Endometrium (tissue), 2 donors: ENCODE data around the gene S100A10.

Experiments used
- FAIRE-seq: peaks from 2 replicates; lab custom pipeline; 2012; peaks lifted over from hg19 to GRCh38; lab: Jason Lieb, UNC
- donor health status: control.
- donor health status: control.

S100A10 gene

GRCh38 chr1:151993734-151994496 lies at the start of gene S100A10:
TSS of gene S100A10 (minus strand) at chr1:151993859. CDS start at chr1:151986230, 7,629 bp downstream.
- no peak for FAIRE-seq

- no peak for FAIRE-seq
These were observed 48.4 kb upstream of the S100A10 start for GRCh38 chr1:152042030-152042429.

- no peak for FAIRE-seq
These were observed 46.2 kb upstream of the S100A10 start for GRCh38 chr1:152039886-152040285.

GRCh38 chr1:152039461-152039860 lies 45.8 kb upstream of the S100A10 start:
- FAIRE-seq, result no peak

GRCh38 chr1:152038871-152039270 lies 45.2 kb upstream of the S100A10 start:
- FAIRE-seq, result no peak

GRCh38 chr1:152036267-152037216 lies 42.9 kb upstream of the S100A10 start, which contains the start of gene S100A11:
TSS of gene S100A11 (minus strand) at chr1:152037004. CDS start at chr1:152036915, 89 bp downstream.
- no peak for FAIRE-seq

GRCh38 chr1:152035539-152036266 lies 42.0 kb upstream of the S100A10 start:
- no peak for FAIRE-seq

GRCh38 chr1:152034654-152035538 lies 41.2 kb upstream of the S100A10 start:
- FAIRE-seq, result no peak

GRCh38 chr1:152034324-152034653 lies 40.6 kb upstream of the S100A10 start:
- no peak for FAIRE-seq

GRCh38 chr1:152029929-152030211 lies 36.2 kb upstream of the S100A10 start:
- FAIRE-seq, result no peak

- FAIRE-seq, result no peak
These were observed 35.7 kb upstream of the S100A10 start for GRCh38 chr1:152029144-152029928.

GRCh38 chr1:152026895-152027294 lies 33.2 kb upstream of the S100A10 start:
- FAIRE-seq, result no peak

- no peak for FAIRE-seq
These were observed 30.6 kb upstream of the S100A10 start for GRCh38 chr1:152024223-152024622.

GRCh38 chr1:152023221-152023620 lies 29.6 kb upstream of the S100A10 start:
- FAIRE-seq, result no peak

GRCh38 chr1:152022474-152022873 lies 28.8 kb upstream of the S100A10 start:
- FAIRE-seq, result no peak

- FAIRE-seq, result no peak
These were observed 27.9 kb upstream of the S100A10 start for GRCh38 chr1:152021569-152021968.

- FAIRE-seq, result no peak
These were observed 27.2 kb upstream of the S100A10 start for GRCh38 chr1:152020849-152021248.

- no peak for FAIRE-seq
These were observed 24.9 kb upstream of the S100A10 start for GRCh38 chr1:152018537-152018936.

GRCh38 chr1:152015766-152016165 lies 22.1 kb upstream of the S100A10 start:
- FAIRE-seq, result no peak

- FAIRE-seq, result no peak
These were observed 21.3 kb upstream of the S100A10 start for GRCh38 chr1:152014943-152015342.
